SHP77 (cell line): Measurements from ENCODE around the gene THAP3.
"Not testable (repeated sequence)": the region's sequence is repeated elsewhere in the genome, so short reads cannot be mapped to it uniquely, and the experiment has no call there.

ENCODE experiments used
- DNase-seq, 2 experiments: peaks; one replicate each; lab custom pipeline; 2025; lab: John Stamatoyannopoulos, UW

Gene THAP3

DNA sequence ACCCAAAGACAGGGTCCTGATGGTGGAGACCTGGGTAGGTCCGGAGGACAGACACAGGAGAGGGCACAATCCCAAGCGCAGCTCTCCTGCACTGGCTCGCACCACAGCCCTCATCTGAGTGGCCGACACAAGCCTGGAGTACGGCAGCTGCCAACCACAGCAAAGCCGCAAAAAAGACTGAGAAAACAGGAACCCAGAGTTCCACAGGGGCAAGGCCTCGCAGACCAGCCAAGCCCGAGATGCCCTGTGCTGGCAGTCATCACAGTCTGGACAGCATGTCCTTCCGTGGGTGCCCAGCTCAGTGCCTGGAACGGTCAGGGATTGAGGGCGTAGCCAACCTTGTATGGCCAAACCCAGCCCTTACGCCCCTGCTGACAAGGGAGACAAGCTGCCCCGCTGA, 33.4 kb upstream of the THAP3 start:
- DNase-seq = no peak

DNA sequence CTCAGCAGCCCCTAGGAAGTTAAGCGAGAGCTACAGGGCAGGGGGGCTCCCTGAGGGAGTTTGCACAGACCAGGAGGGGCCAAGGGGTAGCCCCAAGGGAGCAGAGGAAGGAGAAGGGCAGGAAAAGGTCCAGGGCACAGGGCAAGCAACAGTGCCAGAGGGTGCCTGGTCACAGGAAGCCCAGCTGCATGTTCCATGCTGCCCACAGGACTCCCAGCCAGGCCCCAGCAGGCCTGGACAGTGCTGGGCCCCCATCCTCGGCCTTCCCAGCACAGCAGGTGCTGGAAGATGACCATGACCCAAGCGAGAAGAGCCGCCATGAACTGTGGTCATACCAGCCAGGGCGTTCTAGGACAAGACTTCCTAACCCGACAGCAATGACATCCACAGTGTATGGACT, 33.0 kb upstream of the THAP3 start:
- DNase-seq = no peak

DNA sequence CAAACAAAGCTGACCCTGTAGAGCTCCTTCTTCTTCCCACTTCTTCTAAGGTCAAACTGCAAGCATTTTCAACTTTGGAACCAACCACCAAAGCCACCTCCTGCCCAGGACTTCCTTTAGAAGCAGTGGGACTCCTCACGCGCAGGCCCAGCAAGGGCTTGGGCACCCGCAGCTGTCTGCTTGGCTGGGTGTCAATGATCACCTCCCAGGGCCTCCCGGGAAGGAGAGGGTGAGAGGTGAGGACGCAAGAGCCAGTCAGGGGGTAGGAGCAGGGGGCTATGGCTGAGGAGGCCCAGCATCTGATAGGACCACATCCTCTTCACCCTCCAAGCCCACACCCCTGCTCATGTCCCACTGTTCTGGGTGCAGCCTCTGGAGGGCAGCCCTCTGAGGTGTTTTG, 32.2 kb upstream of the THAP3 start:
- DNase-seq = no peak

DNA sequence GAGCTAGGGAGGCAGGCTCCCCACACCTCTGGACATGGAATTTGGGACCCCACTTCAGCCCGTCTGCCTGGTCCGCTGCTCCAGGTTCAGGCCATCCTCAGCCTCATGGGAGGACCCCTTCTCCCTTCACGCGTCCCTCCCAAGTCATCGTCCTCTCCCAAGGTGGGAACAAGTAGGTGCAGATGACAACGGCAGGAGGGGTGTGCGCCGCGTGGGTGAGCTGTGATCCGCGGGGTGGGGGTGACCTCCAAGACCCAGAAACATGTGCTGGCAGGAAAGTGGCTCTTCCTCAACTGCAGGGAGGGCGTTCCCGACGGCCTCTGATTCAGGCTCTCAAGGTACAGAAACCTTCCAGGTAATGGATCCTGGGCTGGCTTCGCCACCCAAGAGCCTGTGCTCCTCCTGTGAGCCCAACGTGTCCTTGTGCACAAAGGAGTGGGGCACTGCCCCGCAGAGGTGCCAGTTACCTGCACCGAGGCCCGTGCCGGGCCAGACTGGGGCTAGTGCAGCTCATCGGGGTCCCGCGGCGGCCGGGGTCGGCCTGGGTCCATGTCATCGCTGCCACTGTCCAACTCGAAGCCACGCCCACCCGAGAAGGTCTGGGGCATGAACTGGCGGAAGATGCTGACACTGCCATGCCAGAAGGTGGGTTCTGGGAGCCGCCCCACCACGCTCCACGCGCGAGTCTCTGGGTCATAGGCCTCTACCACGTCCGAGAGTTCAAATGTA, 31.6 kb upstream of the THAP3 start:
- no peak for DNase-seq

DNA sequence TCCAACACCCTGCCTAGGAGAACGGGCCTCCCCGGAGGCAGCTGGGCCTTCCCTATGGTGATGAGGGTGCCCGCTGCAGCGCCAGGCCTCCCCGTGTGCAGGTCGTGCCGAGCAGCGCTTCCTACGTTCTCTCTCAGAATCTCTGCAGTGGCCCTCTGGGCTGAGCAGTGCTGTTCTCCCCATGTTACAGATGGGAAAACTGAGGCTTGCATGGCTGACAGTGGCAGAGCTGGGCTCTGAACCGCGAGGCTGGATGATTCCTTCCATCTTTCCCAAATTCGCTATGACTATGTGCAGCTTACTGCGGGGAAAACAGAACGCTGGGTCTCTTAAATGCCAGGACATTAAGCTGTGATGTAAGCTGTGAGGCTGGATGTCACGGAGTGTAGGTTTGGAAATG, 30.9 kb upstream of the THAP3 start:
- no peak for DNase-seq

DNA sequence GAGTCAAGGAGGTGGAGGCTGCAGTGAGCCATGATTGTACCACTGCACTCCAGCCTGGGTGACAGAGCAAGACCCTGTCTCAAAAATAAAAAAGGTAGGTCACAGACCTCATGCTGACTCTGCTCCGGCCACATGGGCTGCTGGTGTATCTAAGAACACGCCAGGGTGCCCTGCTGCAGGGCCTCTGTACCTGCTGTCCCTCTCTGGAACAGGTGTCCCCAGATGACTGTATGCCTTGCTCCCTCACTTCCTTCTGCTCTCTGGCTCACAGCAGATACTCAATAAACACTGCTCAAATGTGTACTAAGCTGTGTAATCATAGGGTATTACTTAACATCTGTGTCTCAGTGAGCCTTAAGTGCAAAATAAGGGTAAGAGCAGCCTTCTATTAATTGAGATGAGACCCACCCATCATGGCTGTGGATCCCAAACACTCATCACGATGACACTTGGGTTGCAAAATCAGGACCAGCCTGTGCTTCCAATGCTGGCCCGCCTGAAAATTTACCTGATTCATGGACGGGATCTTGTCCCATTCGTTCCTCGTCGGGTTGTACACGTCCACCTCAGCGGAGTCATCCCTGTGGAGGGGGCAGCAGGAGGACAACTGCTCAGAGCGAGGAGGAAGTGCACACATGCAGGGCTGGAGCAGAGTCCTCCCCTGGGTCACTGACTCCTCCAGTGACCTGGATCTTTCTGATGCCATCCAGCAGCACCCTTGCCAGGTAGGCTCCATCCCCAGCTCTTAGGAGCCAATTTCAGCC, 29.5 kb upstream of the THAP3 start:
- DNase-seq = no peak

DNA sequence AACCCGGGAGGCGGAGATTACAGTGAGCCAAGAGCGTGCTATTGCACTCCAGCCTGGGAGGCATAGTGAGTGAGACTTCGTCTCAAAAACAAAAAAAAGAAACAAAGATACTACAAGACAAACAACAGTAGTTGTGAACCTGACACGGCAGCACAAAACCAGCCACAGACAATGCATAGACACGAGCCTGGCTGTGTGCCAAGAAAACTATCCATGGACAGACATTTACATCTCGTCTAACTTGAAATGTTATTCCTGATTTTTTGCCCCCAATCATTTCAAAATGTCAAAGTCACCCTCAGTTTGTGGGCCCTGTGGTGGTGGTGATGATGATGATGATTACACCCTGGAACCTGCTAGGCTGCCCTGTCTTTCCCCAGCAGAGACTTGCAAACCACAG, 28.3 kb upstream of the THAP3 start:
- no peak for DNase-seq

DNA sequence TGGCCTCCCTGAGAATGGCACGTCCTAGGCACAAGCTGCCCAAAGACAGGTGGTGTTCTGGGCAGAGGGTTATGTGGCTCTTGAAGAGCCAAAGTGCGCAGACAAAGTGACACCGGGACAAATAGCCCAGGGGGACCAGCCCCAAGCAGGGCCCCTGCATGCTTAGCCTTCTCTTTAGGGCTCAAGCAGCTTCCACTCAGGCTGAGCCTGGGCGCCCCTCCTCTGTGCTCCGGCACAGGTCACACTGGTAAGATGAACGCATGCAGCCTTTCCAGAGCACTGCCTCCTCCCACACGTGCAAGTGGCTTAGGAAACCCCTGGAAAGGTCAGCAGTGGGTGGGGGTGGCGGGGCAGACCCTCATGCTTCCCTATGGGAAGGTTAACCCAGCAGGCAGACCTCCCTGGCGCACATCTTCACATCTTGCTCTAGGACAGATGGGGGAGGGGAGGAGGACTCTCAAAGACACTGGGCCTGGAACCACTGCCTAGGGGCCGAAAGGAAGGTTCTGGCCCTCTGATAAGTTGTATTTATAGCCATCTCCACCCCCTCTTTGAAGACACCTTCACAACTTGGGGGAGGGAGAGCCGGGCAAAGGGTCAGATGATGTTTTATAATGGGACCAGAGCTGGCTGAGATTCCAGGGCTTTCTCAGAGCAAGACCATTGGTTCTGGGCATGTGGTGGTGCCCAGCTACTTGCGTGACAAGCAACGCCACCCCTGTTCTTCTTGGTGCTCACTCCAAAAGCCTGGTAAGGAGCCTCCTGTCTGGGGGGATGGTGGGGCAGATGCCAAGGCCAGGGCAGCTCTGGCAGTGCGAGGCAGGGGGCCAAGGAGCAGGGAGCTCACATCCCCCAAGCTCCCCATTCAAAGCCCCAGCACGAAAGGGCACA, 27.5 kb upstream of the THAP3 start:
- DNase-seq = no peak

DNA sequence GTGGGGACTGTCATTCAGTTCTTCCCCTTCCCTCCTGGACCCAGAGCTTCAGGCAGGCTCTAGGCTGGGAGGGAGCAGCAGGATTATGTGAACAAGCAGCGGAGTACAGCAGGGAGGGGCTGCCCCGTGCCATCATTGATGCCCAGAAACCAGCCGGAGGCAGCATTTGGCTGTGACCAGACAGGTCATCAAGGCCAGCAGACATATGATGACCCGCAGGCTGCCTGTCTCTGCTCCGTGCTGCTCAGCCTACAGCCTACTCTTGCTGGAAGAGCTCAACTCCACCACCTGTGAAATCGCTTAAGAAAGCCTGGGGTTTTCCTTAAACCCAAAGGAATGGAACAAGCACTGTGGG, 26.9 kb upstream of the THAP3 start:
- DNase-seq = no peak

DNA sequence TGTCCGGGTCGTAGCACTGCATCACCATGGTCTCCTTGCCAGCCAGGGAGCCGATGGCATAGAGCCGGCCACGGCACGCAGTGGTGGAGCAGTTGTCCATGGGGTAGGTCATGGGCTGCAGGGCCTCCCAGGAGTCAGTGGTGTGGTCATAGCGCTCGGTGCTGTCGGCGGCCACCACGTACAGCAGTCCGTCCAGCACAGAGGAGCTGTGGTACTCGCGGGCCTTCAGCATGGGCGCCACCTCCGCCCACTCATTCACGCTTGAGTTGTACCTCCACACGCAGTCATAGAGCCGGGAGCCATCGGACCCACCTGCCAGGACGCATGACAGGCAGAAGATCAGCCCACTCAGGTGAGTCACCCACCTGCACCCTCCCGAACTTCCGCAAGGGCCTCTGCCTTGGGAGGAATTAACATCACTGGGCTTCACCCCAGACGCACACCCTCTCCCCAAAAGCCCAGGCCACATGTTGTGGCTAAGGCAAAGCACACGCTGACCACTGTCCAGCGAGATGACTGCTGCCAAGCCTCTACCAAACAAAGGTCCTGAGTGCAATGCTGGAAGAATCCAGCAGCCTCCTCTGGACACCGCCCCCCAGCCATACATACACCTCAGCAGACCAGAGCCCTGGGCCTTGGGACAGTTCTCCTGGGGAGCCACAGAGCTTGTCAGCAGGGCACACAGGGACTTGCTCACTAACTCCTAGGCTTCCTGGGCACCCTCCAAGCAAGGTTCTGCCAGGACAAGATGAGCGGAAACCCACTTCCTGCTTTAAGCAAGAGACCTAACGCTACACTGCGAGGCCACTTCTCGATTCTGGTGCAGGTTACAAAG, 25.3 kb upstream of the THAP3 start:
- no peak for DNase-seq

DNA sequence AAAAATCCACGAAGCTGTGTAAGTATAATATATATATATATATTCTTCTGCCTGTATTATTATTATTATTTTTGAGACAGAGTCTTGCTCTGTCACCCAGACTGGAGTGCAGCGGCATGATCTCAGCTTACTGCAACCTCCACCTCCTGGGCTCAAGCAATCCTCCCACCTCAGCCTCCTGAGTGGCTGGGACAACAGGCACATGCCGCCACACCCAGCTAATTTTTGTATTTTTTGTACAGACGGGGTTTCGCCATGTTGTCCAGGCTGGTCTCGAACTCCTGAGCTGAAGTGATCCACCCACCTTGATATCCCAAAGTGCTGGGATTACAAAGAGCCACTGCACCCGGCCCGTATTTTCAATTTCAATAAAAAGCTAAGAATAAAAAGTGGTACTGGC, 24.7 kb upstream of the THAP3 start:
- not testable (repeated sequence) for DNase-seq

DNA sequence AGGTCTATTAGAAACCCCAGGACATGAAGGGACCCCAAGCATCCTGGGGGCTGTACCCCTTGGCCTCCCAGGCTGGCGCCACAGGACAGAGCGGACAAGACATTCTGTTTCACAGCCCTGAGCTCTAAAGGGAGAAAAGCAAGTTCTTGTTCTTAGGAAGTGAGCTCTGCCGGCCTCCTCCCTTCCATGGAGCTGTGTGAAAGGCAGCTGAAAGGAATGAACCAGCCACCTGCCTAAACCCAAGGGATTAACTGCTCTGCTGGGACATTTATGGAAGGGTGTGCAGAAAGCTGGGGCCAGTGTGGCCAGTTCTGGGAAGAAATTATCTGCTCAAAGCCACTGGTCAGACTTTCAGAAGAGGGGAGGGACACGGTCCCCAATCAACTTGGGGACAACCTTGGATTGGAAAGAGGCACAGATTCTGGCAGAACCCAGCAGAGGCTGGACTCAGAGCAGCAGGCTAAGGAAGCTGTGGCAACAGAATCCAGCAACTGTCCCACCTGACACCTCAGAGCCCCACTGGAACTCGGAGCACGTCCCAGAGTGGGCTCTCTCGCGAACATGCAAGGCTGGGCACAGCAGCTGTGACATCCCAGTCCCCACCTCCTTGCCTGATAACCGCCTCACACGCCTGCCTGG, 24.1 kb upstream of the THAP3 start:
- DNase-seq = no peak

DNA sequence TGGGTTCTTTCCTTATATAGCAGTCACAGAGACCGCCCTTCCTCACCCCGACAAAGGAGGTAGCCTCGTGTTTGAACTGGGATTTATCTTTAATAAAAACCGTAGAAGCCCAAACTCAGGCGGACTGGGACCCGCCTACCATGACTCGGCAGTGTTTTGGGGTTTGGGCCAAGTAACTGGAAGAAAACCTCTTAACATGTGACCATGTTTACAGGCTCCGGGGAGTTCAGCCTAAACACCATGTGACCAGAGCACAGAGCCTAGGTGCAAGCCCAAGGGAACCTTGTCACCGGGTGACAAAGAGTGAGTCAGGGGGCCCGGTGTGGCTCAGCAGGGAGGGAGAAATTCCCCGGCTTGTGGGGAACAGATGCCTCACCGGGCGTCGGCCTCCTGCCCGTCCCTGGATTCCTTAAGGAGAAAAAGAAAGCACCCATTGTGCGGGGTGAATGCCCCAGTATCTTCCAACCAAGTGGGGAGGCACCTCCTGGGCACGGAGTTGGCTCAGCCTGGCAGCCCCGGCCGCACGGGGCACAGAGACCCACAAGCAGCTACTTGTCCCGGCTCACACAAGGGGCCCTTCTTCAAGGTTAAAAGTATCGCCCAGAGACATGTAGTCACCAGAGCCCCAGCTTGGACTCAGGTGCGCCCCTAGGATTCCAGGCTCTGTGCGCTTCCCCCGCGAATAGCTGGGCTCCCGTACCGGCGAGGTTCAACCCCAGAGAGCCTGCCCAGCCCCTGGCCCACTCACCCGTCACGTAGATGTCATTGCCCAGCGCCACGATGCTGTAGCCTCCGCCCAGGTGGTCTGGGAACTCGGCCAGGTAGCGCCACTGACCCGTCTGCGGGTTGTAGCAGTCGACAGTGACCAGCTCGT, 23.4 kb upstream of the THAP3 start:
- DNase-seq = no peak

DNA sequence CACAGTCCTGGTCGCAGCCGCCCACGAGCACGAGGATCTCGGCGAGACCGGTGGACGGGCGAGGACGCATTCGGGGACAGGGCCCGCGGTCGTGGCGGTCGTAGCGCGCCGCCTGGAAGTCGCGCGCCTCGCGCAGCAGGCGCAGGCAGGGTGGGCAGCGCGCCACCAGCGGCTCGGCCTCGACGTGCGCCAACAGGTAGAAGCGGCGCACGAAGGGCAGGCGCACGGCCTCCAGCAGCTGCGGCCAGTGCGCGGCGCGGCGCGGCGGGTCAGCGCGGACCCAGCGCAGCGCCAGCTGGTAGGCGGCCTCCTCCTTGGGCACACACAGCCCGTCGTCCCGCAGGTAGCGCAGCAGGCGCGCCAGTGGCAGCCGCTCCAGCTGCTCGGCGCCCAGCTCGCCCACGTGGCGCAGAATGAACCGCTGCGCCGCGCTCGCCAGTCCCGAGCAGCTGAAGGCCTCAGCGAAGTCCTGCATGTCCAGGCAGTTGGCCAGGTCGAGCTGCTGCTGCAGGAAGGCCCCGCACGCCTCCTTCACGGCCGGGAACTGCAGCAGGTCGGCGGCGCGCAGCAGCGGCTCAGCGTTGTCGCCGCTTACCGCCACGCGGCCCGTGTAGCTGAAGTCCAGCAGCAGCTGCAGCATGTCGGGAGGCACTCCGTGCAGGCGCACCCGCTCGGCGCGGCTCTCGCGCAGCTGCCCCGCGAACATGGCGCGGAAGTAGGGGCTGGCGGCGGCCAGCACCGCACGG, 22.6 kb upstream of the THAP3 start:
- DNase-seq = peak; percentile 62 to 63

DNA sequence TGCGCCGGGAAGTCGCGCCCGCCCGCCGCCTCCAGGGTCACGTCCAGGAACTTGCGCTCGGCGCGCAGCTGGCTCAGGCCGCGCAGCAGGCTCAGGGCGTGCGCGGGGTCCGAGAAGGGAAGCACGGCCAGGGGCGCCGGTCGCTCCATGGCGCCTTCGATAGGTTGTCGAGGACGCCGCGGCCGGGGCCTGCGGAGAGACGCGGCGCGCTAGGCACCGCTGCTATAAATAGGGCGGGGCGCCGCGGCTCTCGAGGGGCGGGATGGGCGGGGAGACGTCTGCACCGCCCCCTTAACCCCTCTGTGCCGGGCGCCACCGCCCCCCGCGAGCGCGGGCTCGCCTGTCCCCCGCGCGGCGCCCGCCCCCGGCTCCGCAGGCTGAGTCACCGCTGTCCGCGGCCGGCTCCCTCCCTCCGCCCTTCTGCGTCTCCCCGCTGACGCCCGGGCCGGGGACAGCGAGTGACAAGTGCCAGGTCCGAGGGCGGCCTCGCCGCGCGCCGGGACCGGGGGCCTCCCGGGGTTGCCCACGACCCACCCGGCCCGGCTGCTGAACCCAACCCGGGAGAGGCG, 21.9 kb upstream of the THAP3 start, which contains the start of gene KLHL21:
KLHL21 (minus strand) TSS at position 201 of the 569 bp plus-strand sequence; CDS start at position 149, 52 bp downstream.
- peak; percentile 63 to 79 for DNase-seq

DNA sequence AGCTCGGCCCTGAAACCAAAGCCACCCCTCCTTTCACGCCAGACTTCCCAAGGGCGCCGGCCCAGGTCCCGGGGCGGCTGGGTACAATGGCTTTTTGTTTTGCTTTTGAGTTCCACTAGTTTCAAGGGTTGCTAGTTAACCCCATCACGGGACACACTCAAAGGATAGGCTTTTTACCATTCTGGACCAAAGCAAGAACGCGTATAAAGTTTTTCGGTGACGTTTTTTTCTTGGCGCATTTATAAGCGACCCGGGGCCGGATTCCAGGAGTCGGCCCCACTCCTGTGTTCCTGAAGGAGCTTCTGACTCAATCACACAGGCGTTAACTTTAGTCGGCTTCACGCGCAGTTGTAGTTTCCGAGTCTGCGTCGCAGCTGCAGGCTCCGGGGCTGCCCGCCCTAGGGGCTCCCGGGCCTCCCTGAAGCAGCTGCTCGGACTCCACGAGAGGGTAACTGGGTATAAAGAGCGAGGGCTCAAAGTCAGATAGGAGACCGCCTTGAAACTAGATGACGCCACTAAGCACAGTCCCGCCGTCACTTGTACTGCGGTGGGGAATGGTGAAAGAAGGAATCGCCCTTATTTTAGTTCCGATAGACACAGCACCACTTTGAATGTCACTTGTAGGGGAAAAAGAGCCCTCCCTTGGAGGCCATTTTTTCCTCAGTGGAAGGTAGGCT, 21.3 kb upstream of the THAP3 start:
- no peak for DNase-seq

DNA sequence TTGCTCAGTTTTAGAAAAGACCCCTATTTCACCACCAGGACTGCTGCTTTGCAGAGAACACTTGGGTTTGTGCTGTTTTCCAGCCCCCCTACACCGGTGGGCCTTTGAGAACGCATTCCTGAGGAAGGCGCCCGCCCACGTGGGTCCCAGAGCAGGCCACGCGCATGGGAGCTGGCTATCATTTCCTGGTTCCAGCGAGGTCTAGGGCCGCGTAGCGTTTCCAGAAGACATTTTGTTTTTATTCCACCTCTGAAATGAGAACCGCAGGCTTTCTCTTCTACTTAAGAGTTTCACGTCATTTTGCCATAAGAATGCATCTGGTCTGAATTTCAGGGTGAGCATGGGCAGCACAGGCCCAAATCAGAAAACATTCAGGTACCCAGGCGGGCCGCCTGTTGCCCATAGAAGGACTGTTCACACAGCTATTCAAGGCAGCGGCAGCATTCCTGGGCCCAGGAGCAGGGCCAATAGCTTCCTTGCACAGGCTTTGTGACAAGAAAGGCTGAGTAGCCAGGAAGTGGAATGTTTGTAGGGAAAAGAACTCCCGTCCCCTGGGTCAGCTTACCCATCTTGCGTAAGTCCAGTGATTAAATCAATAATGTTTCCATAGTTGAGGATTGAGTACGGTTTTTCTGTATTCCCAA, 20.6 kb upstream of the THAP3 start:
- DNase-seq = no peak
